GM23248 (cell line): Measurements from ENCODE around the gene TNFRSF8. TPM values are rescaled to one million over a fixed set of nuclear protein-coding genes. Genes with fewer than 3 reads are reported as not detected.
"Not testable (repeated sequence)": the region's sequence is repeated elsewhere in the genome, so short reads cannot be mapped to it uniquely, and the experiment has no call there.

Experiments
- DNase-seq: peaks from one replicate; pipeline ENCODE4 v3.0.0-alpha.2; 2015
- H2AFZ ChIP-seq: fragments of 200-600 bp; sonication (generic); 2 replicates; pipeline ENCODE4 v1.6.1; 2016; ENCODE audit warnings: antibody characterized with exemption
- H3F3A ChIP-seq: fragments of 200-600 bp; sonication (generic); 2 replicates; pipeline ENCODE4 v1.6.1; 2016; ENCODE audit warnings: mild to moderate bottlenecking, antibody characterized with exemption, mixed run types; ENCODE audit not compliant: insufficient read depth
- H3K27ac ChIP-seq: fragments of 200-600 bp; sonication (generic); 2 replicates; pipeline ENCODE4 v1.5.1; 2016; ENCODE audit warnings: mild to moderate bottlenecking
- H3K27me3 ChIP-seq: fragments of 200-600 bp; sonication (generic); replicated peaks from 2 replicates; pipeline ENCODE4 v1.6.1; 2016; ENCODE audit warnings: mild to moderate bottlenecking; ENCODE audit not compliant: insufficient read depth
- H3K36me3 ChIP-seq: fragments of 200-600 bp; sonication (generic); 2 replicates; pipeline ENCODE4 v1.6.1; 2016; ENCODE audit warnings: low read depth, mild to moderate bottlenecking
- H3K4me1 ChIP-seq: fragments of 200-600 bp; sonication (generic); 2 replicates; pipeline ENCODE4 v1.6.1; 2016; ENCODE audit warnings: mild to moderate bottlenecking; ENCODE audit not compliant: insufficient read depth
- H3K4me2 ChIP-seq: fragments of 200-600 bp; sonication (generic); one replicate; pipeline ENCODE4 v1.6.1; 2016; ENCODE audit warnings: mild to moderate bottlenecking; ENCODE audit not compliant: unreplicated experiment
- H3K4me3 ChIP-seq: fragments of 200-600 bp; sonication (generic); 2 replicates; pipeline ENCODE4 v1.5.1; 2016; ENCODE audit warnings: mild to moderate bottlenecking
- H3K79me2 ChIP-seq: fragments of 200-600 bp; sonication (generic); 2 replicates; pipeline ENCODE4 v1.6.1; 2016; ENCODE audit warnings: mild to moderate bottlenecking; ENCODE audit not compliant: insufficient read depth
- H3K9ac ChIP-seq: fragments of 200-600 bp; sonication (generic); 2 replicates; pipeline ENCODE4 v1.6.1; 2016; ENCODE audit warnings: mild to moderate bottlenecking
- H3K9me2 ChIP-seq: fragments of 200-600 bp; sonication (generic); 2 replicates; pipeline ENCODE4 v1.6.1; 2016; ENCODE audit warnings: mixed run types, mild to moderate bottlenecking, moderate library complexity; ENCODE audit not compliant: insufficient read depth
- H3K9me3 ChIP-seq: fragments of 200-600 bp; sonication (generic); one replicate; pipeline ENCODE4 v1.6.1; 2017; ENCODE audit warnings: low read depth
- H4K20me1 ChIP-seq: fragments of 200-600 bp; sonication (generic); 2 replicates; pipeline ENCODE4 v1.6.0; 2016; ENCODE audit not compliant: insufficient read depth
- EZH2 ChIP-seq: fragments of 200-600 bp; sonication (generic); IDR thresholded peaks from 2 replicates; pipeline ENCODE4 v1.6.1; 2018; ENCODE audit warnings: antibody characterized with exemption, mild to moderate bottlenecking; ENCODE audit not compliant: insufficient read depth, poor library complexity, severe bottlenecking
- EZH2phosphoT487 ChIP-seq: fragments of 200-600 bp; sonication (generic); IDR thresholded peaks from 2 replicates; pipeline ENCODE4 v1.6.1; 2018; ENCODE audit warnings: antibody characterized with exemption, moderate library complexity, mild to moderate bottlenecking, low read depth; ENCODE audit not compliant: insufficient read depth
- WGBS, 2 experiments: methylation state at CpG; one replicate each; pipeline ENCODE4 v1.1.6; 2015 to 2017; ENCODE audit warnings: low lambda C conversion rate in 2 of 2, low coverage in 1 of 2; ENCODE audit errors: missing lambda C conversion rate in 2 of 2; 5-methylcytosine and 5-hydroxymethylcytosine counted together
- in situ Hi-C: fragments of 300-500 bp; cut with MboI; formaldehyde crosslinking; loops from 2 replicates; pipeline ENCODE4 v1.15.0; 2020
- polyA plus RNA-seq: library from polyadenylated mRNA; unstranded; fragments of >200 nt; fragmentation: Nextera tagmentation; extraction: Ambion mirVana; gene quantifications from 2 replicates; pipeline ENCODE4 v1.2.1, GENCODE V29; 2016
- total RNA-seq: library from RNA; depleted of rRNA; stranded (reverse); fragments of >200 nt; shearing (Covaris generic); gene quantifications from 2 replicates; pipeline ENCODE4 v1.2.3, GENCODE V29; 2014

The TNFRSF8 gene
- total and polyA plus RNA-seq, 2 experiments from 2014 or later: 0.23 TPM; not detected in 1

GRCh38 chr1:12040457-12041051 is 22.5 kb upstream of the TNFRSF8 start:
- no peaks in the 10 kb centered on the region for H3K36me3 ChIP-seq
- WGBS, 2 experiments: 25 to 30% methylated on average over 6 of the region's 6 CpGs

GRCh38 chr1:12044187-12044877 is 18.8 kb upstream of the TNFRSF8 start:
- H4K20me1 ChIP-seq, in situ Hi-C loops, H3K79me2 ChIP-seq, H3K36me3 ChIP-seq, H3K27ac ChIP-seq, H2AFZ ChIP-seq, H3K4me3 ChIP-seq, H3K9me2 ChIP-seq, H3K9ac ChIP-seq, H3K9me3 ChIP-seq, H3K27me3 ChIP-seq: not testable (repeated sequence)
- peak; percentile 49 for DNase-seq
- Histone ChIP-seq H3K4me1 (peaks cover 13% of the 10 kb centered on the region; the same call in 1 of the 2 replicates), H3K4me2 (peak overlapping the region; percentile 32), H3F3A (peaks cover 12% of the 10 kb centered on the region; the same call in 1 of the 2 replicates)
- WGBS, 2 experiments: 54% methylated on average over 14 to 15 of the region's 15 CpGs

More at GRCh38 chr1:12040457-12041051, 22.5 kb upstream of the TNFRSF8 start:
- Histone ChIP-seq H3K27ac (no peak overlapping the region), H3K79me2 (no peaks in the 10 kb centered on the region), H3K4me3 (no peak overlapping the region), H3K9me3 (no peaks in the 10 kb centered on the region), H3K27me3 (no peaks in the 10 kb centered on the region; the same call in 1 of the 2 replicates), H3F3A (peaks cover 12% of the 10 kb centered on the region; the same call in 1 of the 2 replicates), H3K4me1 (peaks cover 13% of the 10 kb centered on the region; the same call in 1 of the 2 replicates), H3K9ac (no peak overlapping the region), H4K20me1 (no peaks in the 10 kb centered on the region), H3K9me2 (no peaks in the 10 kb centered on the region), H2AFZ (no peak overlapping the region), H3K4me2 (peak overlapping the region; percentile 37)
- TF ChIP-seq EZH2phosphoT487 (no peak), EZH2 (no peak)
- in situ Hi-C loops: no loop called here
- DNase-seq: peak; percentile 95

GRCh38 chr1:12046749-12047119 is 16.4 kb upstream of the TNFRSF8 start:
- no peak overlapping the region for H3K4me3 ChIP-seq
- 67 to 77% methylated on average over 5 to 6 of the region's 6 CpGs for WGBS, 2 experiments
- no peak overlapping the region for H3K4me2 ChIP-seq

GRCh38 chr1:12047120-12047876 is 15.8 kb upstream of the TNFRSF8 start:
- TF ChIP-seq EZH2phosphoT487 (no peak), EZH2 (no peak)
- WGBS, 2 experiments: 46 to 55% methylated on average over 18 of the region's 18 CpGs
- Histone ChIP-seq H3K9ac (no peak overlapping the region), H3K4me3 (no peak overlapping the region), H4K20me1 (no peaks in the 10 kb centered on the region), H3K36me3 (no peaks in the 10 kb centered on the region), H2AFZ (no peak overlapping the region), H3K4me2 (no peak overlapping the region), H3K4me1 (peaks cover 14% of the 10 kb centered on the region), H3F3A (no peaks in the 10 kb centered on the region), H3K9me2 (no peaks in the 10 kb centered on the region), H3K79me2 (no peaks in the 10 kb centered on the region), H3K9me3 (no peaks in the 10 kb centered on the region), H3K27me3 (no peaks in the 10 kb centered on the region), H3K27ac (no peak overlapping the region)
- in situ Hi-C loops: no loop called here
- DNase-seq: peak; percentile 35

More at GRCh38 chr1:12046749-12047119, 16.4 kb upstream of the TNFRSF8 start:
- H3K9me3 ChIP-seq: no peaks in the 10 kb centered on the region
- no peaks in the 10 kb centered on the region for H4K20me1 ChIP-seq
- no peak overlapping the region for H2AFZ ChIP-seq
- no peaks in the 10 kb centered on the region for H3F3A ChIP-seq
- peaks cover 10% of the 10 kb centered on the region for H3K4me1 ChIP-seq
- in situ Hi-C loops: no loop called here
- no peak for DNase-seq
- H3K36me3 ChIP-seq: no peaks in the 10 kb centered on the region
- no peaks in the 10 kb centered on the region for H3K9me2 ChIP-seq
- TF ChIP-seq EZH2 (no peak), EZH2phosphoT487 (no peak)
- no peaks in the 10 kb centered on the region for H3K27me3 ChIP-seq
- no peaks in the 10 kb centered on the region for H3K79me2 ChIP-seq
- no peak overlapping the region for H3K27ac ChIP-seq
- no peak overlapping the region for H3K9ac ChIP-seq
